SK-N-MC (cell line): ENCODE results near the gene YPEL3.

Experiments
- DNase-seq: peaks from one replicate; pipeline ENCODE4 v3.0.0-alpha.2; 2011; ENCODE audit warnings: low read depth, low spot score
- H3K27ac ChIP-seq: fragments of 200-600 bp; sonication (generic); 2 replicates; pipeline ENCODE4 v1.5.1; 2016; ENCODE audit warnings: mixed run types
- H3K36me3 ChIP-seq: fragments of 200-600 bp; sonication (generic); 2 replicates; pipeline ENCODE4 v1.6.1; 2017; ENCODE audit warnings: antibody characterized with exemption, low read length, mixed read lengths; ENCODE audit not compliant: insufficient read depth
- H3K4me3 ChIP-seq: fragments of 200-600 bp; sonication (generic); 2 replicates; pipeline ENCODE4 v1.5.1; 2016
- H3K9ac ChIP-seq: fragments of 200-600 bp; sonication (generic); 2 replicates; pipeline ENCODE4 v1.8.0; 2017; ENCODE audit warnings: mixed run types, mixed read lengths; ENCODE audit not compliant: insufficient read length
- H3K9me3 ChIP-seq: fragments of 200-600 bp; sonication (generic); 2 replicates; pipeline ENCODE4 v1.6.1; 2017; ENCODE audit warnings: low read depth, mild to moderate bottlenecking, antibody characterized with exemption, low read length, moderate library complexity, mixed read lengths
- EZH2 ChIP-seq: fragments of 200-600 bp; sonication (generic); IDR thresholded peaks from one replicate; pipeline ENCODE4 v1.6.1; 2017; ENCODE audit warnings: antibody characterized with exemption
- FOXP2 ChIP-seq: optimal IDR thresholded peaks from 2 replicates; pipeline ENCODE3; 2011; ENCODE audit warnings: mild to moderate bottlenecking, moderate library complexity; ENCODE audit not compliant: insufficient read depth; ENCODE audit errors: extremely low read length, control extremely low read depth
- POLR2AphosphoS5 ChIP-seq: IDR thresholded peaks from 2 replicates; pipeline ENCODE4 v1.6.1; 2012; ENCODE audit warnings: mild to moderate bottlenecking, low read depth, low read length, borderline replicate concordance

YPEL3 gene

DNA sequence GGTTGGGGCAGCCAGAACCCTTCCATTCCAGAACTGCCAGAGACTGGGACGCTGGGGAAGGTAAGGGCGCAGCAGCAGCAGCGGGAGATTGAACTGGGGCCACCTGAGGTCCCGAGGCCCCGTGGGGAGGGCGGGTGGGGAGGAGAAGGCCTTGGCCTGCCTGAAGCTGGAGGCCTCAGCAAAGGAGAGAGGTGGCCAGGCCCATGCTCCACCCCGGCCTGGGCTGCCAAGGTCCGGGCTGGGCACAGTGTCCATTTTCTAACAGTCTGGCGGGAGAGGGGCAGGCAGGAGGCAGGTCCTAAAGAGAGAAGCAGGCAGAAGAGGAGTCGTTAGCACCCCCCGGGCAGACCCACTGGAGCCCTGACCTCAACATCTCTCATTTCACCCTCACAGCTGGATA is 18.4 kb upstream of the YPEL3 start:
- no peak overlapping the region for H3K27ac ChIP-seq
- H3K9me3 ChIP-seq = no peaks in the 10 kb centered on the region
- H3K9ac ChIP-seq = no peak overlapping the region
- TF ChIP-seq EZH2 (no peak), POLR2AphosphoS5 (no peak), FOXP2 (no peak)
- no peak overlapping the region for H3K4me3 ChIP-seq
- no peak for DNase-seq
- peaks cover 13% of the 10 kb centered on the region; the same call in 1 of the 2 replicates for H3K36me3 ChIP-seq

DNA sequence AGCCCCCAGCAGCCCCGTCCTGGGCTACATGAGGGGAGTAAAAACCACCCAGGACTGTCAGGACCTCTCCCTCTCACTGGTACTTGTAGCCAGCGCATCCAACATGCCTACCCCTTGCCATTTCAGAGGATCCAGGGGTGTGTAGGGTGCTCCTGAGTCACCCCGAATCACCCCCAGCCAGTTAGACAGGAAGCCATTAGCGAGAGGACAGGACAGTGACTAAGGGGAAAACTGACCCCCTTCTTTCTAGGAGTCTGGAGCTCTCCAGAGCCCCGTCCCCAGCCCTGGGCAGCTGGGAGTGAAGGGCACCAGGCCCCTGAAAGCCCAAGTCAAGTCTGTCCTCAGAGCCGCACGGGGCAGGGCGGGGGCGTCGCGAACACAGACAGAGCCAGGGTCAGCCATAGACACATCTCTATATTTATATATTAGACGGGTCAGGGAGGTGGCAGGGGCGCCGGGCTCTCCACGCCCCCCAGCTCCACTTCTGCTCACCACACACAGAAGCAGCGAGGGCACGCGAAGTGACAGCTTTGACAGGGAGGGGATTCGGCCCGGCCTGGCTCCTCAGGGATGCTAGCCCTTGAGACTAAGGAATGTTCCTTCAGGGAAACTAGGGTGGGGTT is 17.8 kb upstream of the YPEL3 start:
- Histone ChIP-seq H3K4me3 (no peak overlapping the region), H3K27ac (no peak overlapping the region), H3K36me3 (peaks cover 10% of the 10 kb centered on the region; the same call in 1 of the 2 replicates), H3K9me3 (no peaks in the 10 kb centered on the region), H3K9ac (no peak overlapping the region)
- TF ChIP-seq FOXP2 (no peak), EZH2 (no peak), POLR2AphosphoS5 (no peak)
- no peak for DNase-seq

DNA sequence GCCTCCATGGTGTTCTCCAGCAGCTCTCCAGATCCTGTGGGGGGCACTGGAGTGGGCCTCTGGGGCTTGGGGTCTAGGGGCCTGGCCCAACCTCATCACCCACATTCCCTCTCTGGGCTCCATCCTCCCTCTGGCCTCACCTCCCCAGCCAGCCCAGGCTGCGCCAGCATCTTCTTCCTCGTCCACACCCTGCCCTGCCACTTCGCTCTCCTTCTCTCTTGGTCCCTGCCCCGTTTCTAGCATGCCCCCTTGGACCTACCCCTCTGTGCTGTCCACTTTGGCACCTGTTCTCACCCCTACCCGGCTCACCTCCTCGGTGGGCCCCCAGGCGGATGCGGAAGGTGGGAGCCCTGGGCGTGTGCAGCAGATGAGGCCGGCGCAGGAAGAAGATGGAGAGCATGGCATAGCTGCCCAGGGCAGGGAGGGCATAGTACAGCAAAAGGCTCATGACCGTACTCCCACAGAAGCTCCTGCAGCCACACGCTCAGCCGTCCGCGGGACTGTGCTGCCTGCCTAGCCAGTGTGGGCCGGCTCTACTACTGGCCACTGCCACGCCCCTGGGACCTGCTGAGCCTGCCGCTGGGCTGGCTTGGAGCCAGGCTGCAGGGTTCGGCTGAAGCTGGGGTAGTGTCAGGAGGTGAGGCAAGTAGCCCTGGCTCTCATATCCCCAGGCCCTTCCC is 17.2 kb upstream of the YPEL3 start, which contains the start of gene GDPD3:
GDPD3 (minus strand) TSS at position 507 of the 680 bp plus-strand sequence; CDS start at position 448, 59 bp downstream.
- H3K27ac ChIP-seq = no peak within 1 kb of the TSS
- H3K9ac ChIP-seq = no peak within 1 kb of the TSS
- no peak within 1 kb of the TSS for H3K4me3 ChIP-seq
- H3K36me3 ChIP-seq = peaks cover 7% of the 10 kb centered on the region; the same call in 1 of the 2 replicates
- TF ChIP-seq POLR2AphosphoS5 = no peak
- TF ChIP-seq EZH2 = no peak
- no peak for TF ChIP-seq FOXP2
- H3K9me3 ChIP-seq = no peaks in the 10 kb centered on the region
- no peak for DNase-seq

DNA sequence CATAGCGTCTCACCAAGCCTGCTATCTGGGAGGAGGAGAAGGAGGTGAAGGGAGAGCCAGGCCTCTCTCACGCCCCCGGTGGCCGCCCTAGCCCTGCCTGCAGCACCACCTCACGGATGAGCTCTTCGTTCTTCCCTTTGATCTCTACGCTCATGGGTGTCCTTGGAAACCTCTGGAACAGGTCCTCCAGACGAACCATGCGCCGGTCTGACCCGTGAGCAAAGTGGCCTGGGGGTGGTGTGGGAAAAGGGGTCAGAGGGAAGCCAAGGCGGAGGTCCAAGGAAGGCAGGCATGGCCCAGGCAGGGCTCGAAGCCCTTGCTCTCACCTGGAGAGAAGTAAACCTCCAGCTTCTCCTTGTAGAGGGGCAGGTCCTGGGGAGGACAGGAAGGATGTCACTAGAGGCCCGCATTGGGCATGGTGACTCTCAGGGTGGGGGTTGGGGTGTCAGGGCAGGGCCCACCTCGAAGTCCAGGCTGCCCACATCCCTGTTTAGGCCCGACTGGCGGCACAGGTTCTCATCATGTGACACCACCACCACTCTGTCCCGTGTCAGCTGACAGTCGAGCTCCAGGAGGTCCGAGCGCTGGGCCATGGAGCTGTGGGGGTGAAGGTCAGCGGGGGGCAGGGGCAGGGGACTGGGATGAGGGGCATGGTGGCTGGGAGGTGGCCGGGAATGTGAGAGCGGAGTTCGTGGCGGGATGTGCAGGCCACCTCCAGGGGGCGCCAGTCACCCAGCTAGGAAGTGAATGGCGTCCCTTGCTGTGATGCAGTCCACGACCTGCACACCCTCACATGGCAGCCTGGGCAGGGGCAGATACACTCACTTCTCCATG is 16.4 kb upstream of the YPEL3 start:
- TF ChIP-seq EZH2 = no peak
- no peak for TF ChIP-seq POLR2AphosphoS5
- TF ChIP-seq FOXP2 = no peak
- Histone ChIP-seq H3K27ac (no peak overlapping the region), H3K9me3 (no peaks in the 10 kb centered on the region), H3K9ac (no peak overlapping the region), H3K4me3 (no peak overlapping the region), H3K36me3 (no peaks in the 10 kb centered on the region; the same call in 1 of the 2 replicates)
- no peak for DNase-seq

DNA sequence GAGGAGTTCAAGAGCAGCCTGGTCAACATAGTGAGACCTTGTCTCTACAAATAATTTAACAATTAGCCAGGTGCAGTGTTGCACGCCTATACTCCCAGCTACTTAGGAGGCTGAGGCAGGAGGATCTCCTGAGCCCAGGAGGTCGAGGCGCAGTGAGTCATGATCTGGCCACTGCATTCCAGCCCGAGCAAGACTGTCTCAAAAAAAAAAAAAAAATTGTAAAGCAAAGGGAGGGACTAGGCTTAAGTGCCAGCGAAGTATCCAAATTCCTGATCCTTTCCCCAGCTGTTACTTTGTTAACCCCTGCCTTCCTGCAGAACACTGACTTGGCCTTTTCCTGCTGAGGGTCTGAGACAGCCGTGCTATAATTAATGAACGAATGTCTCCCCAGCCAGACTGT is 14.6 kb upstream of the YPEL3 start:
- Histone ChIP-seq H3K36me3 (no peaks in the 10 kb centered on the region; the same call in 1 of the 2 replicates), H3K27ac (peak overlapping the region; percentile 42; the same call in 1 of the 2 replicates), H3K9ac (no peak overlapping the region), H3K4me3 (no peak overlapping the region), H3K9me3 (no peaks in the 10 kb centered on the region)
- TF ChIP-seq FOXP2 = no peak
- no peak for TF ChIP-seq EZH2
- no peak for TF ChIP-seq POLR2AphosphoS5
- DNase-seq = no peak

DNA sequence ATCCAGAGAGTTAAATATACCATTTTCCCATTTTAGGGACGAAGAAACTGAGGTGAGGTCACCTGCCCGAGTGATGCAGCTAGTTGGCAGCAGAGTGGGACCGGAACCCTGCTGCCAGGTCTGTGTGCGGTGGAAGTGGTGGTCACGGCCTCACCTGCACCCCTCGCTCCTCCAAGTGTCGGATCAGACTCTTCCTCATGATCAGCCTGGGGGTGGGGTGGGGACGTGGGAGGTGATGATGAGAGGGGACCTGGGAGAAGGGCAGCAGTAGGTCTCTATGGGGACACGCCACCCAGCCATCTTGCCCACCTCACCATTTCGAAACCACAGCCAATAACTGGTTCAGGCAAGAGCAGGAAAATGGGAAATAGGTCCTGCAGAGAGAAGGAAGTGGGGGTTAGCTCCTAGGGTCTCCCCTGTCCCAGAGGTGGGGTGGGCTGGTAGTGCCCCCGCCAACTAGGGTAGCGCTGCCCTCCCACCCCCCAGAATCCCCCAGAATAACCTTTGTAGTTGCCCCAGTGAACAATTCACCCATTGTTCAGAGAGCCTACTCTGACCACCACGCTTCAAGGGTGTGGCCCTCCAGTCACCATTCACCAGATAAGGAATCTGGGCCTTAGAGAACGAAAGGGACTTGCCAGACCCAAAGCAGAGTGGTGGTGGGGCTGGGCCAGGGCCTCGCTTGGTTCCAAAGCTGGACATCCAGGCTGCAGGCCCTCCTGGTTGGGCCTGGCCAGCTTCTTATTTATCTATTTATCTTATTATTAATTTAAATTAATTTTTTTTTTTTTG is 12.2 kb upstream of the YPEL3 start:
- Histone ChIP-seq H3K27ac (no peak overlapping the region), H3K9me3 (no peaks in the 10 kb centered on the region), H3K4me3 (no peak overlapping the region), H3K36me3 (no peaks in the 10 kb centered on the region; the same call in 1 of the 2 replicates), H3K9ac (no peak overlapping the region)
- TF ChIP-seq POLR2AphosphoS5 = no peak
- no peak for TF ChIP-seq EZH2
- TF ChIP-seq FOXP2 = no peak
- no peak for DNase-seq

DNA sequence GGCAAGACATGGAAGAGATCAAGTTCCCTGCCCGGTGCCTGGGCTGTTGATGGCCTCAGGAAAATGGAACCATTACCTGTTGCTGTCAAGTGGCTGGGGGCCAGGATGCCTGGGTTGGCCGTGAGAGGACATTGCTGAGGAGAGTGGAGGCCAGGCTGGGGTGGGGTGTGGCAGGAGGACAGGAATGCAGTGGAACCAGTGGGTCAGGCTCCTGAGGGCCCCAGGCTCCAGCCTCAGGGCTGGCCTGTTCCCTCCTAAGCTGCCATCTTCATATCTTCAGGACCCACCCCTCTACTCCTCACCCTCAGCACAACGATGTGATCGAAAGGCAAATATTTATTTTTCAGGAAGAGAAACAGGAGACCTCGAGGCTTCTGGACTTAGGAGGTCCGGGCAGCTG is 8.5 kb upstream of the YPEL3 start:
- H3K9ac ChIP-seq = no peak overlapping the region
- TF ChIP-seq EZH2 (no peak), POLR2AphosphoS5 (no peak), FOXP2 (no peak)
- H3K9me3 ChIP-seq = no peaks in the 10 kb centered on the region
- no peaks in the 10 kb centered on the region; the same call in 1 of the 2 replicates for H3K36me3 ChIP-seq
- no peak overlapping the region for H3K4me3 ChIP-seq
- DNase-seq = no peak
- no peak overlapping the region for H3K27ac ChIP-seq

DNA sequence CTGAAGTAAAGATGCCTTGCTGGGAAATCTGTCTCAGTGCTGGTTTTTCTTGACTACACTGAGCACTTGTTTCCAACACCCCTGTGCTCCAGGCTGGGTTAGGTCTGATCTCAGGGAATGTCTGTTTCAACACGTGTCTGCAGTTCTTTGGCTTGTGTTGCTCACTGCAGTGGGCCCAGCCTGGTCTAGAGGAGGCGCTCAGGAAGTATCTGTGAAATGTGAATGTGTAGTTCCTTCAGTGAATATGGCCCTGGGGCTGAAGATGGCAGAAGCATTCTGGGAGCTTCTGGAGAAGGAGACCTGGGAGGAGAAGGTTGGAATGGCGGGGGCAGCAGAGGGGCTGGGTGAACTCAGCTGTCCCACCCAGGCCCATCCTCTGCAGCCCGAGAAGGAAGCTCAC is 8.1 kb upstream of the YPEL3 start:
- Histone ChIP-seq H3K36me3 (no peaks in the 10 kb centered on the region; the same call in 1 of the 2 replicates), H3K9me3 (no peaks in the 10 kb centered on the region), H3K27ac (0 out of 2 replicates have a peak overlapping the region, but pooled peaks have one; percentile 49), H3K4me3 (no peak overlapping the region), H3K9ac (no peak overlapping the region)
- DNase-seq = no peak
- TF ChIP-seq POLR2AphosphoS5 (no peak), EZH2 (no peak), FOXP2 (no peak)
